ENCODE data around the gene GREM2.

The GREM2 gene

DNA sequence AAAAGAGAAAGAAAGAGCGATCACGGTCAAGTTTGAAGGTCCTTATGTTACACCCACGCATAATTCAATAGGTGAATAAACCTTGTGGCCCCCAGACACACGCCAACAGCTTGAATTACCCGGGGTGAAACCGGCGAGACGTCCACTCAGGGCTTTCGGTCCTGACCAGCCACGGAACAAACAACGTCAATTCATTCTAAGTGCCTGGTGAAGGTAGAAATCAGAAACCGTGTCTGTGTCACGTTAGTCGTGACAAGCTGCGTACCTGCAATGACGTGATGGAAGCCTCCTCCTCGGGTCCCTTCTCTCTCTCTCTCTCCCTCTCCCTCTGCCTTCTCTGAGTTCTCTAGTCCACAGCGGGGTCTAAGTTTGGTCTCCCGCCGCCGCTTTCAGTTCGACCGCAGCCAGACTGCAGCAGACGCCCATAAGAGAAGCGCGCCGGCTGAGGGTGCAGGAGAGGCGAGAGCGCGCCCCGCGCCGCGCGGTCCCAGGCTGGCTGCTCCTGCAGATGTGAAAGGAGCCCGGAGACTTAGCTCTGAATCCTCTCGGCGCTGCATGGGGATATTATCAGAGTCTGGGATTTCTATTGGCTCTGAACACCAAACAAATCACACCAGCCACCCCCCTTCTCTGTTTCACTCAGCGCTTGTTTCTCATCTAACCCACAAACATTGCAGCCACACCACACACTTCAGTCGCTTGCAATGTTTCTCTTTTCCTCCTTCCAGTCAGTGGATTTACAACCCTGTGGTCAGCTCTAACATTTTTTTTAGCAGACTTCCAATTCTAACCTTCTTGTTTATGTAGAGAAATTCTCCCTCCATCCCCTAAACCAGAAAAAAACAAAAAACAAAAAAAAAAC is at the start of gene GREM2:
Gene GREM2, minus strand, starts transcription at position 537 of the 862 bp plus-strand sequence. CDS start 118,680 bp downstream, outside the sequence.
- peak; percentile 93 for DNase-seq (ENCODE audit: low read depth)

DNA sequence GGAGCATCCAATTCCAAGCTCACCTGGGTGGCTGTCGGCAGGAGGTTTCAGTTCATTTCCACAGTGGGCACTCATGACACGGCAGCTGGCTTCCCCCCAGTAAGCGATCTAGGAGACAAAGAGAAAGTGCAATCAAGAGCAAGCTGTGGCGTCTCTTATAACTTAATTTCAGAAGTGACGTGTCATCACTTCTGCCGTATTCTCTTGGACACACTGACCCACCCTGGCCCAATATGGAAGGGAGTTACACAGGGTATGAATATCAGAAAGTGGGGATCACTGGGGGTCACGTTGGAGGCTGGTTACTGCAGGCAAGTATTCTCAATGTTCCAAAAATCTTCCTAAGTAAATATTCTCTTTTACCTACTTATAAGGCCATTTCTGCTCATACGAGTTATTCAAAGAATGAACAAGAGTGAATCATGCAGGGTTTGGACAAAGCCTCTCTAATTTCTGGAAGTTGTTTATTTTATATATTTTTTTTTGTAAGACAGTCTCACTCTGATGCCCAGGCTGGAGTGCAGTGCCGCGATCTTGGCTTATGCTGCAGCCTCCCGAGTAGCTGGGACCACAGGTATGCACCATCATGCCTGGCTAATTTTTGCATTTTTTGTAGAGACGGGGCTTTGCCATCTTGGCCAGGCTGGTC is 46.5 kb upstream of the GREM2 start:
- DNase-seq (ENCODE audit: low read depth) = no peak

DNA sequence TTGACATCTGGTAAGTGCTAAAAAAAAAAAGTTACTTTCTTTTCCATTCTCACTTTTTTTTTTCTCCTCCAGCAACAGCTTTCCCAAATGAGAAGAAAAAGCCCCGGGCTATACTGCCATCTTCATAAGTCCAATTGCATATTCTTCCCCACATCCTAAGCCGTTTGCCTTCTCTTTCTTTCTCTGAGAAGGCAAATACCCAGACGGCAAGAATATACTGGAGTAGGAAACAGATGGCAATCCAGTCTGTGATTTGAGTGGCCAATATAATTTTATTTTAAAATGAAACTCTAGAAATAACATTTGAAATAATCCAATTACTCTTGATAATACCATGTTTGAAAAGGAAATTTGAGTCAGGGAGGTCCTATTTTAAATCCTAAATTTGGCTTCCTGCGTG is 44.6 kb upstream of the GREM2 start:
- no peak for DNase-seq (ENCODE audit: low read depth)

- DNase-seq (ENCODE audit: low read depth) = no peak
These were observed 41.0 kb upstream of the GREM2 start for GRCh38 chr1:240652961-240653409.

DNA sequence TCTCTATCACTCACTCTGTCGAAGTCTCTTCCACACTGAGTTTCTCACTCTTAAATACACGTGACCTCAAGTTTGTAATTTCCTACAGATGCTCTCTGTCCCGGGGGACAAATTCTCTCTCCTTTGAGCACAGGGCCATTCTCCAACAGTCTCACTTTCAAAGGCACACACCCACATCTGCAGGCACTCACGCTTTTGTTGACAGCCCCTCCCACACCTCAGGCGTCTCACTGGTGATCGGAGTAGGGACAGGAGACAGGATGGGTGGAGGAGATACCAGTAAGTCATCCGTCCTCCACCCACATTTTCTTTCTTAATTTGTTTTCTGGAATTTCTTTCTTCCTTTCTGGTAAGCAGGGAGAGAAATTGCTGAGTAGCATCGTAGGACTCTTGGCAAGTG is 40.6 kb upstream of the GREM2 start:
- DNase-seq (ENCODE audit: low read depth) = peak; percentile 44

GRCh38 chr1:240650877-240651276 is 38.9 kb upstream of the GREM2 start:
- no peak for DNase-seq (ENCODE audit: low read depth)

- no peak for DNase-seq (ENCODE audit: low read depth)
These were observed 38.1 kb upstream of the GREM2 start for GRCh38 chr1:240649733-240650721.

DNA sequence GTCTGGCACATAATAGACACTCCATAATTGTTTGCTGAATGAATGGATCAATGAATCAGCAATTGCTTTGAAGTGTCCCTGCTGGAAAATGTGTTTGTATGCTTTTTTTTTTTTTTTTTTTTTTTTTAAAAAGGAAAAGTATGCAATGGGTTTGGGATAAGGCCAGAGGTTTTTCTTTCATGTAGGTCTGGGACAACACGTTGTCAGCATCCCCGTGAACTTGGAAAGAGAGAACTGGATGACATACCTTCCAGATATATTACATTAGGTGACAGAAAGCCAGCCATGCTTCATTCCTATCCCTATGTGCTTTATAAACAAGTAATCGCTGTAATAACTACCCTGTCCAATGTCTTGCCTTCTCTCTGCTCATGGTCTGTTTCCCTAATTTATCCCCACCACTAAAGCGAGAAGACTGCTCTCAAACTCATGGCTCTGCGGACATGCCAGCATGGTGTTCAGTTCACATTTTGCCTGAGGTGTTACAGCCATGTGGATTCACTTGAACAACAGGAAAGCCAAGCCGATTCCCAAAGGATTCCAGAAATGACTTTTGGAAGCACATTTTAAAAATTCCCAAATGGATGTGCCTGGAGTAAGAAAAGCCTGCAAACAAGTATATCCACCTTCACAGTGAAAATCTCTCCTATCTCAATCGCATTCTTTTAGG is 34.8 kb upstream of the GREM2 start:
- DNase-seq (ENCODE audit: low read depth) = no peak

GRCh38 chr1:240644732-240645131 is 32.8 kb upstream of the GREM2 start:
- DNase-seq (ENCODE audit: low read depth) = no peak

GRCh38 chr1:240635466-240636256 is 23.7 kb upstream of the GREM2 start:
- DNase-seq (ENCODE audit: low read depth) = no peak

GRCh38 chr1:240630409-240630808 is 18.5 kb upstream of the GREM2 start:
- DNase-seq (ENCODE audit: low read depth) = no peak

GRCh38 chr1:240621249-240621648 is 9.3 kb upstream of the GREM2 start:
- no peak for DNase-seq (ENCODE audit: low read depth)

DNA sequence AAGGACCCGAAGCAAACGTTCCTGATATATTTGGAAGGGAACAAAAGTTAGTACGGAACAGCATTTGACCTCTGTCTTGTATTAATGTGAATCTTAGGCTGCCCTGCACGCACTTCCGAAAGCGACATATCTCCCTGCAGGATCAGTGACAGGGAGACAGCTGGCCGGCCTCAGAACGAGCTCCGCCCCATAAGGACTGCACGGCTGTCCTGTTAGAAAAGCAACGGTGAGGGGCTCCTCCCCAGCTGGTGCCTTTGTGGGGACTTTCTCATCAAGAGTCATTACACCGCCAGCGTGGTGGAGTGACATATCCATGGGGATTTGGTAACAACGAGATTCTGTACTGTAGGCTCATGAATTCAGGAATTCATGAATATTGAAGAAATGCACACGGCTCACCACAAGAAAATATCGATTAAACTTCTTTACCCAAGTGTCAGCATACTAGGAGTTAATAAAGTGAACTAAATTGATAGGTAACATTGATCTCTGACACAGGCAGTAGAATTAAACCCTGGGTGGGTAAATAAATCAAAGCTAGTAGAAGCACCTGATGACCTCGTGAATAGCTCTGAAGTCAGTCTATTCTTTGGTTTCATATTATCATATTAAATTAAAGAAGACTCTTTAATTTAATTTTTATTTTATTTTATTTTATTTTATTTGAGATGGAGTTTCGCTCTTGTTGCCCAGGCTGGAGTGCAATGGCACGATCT is 8.1 kb upstream of the GREM2 start:
- DNase-seq (ENCODE audit: low read depth) = no peak

DNA sequence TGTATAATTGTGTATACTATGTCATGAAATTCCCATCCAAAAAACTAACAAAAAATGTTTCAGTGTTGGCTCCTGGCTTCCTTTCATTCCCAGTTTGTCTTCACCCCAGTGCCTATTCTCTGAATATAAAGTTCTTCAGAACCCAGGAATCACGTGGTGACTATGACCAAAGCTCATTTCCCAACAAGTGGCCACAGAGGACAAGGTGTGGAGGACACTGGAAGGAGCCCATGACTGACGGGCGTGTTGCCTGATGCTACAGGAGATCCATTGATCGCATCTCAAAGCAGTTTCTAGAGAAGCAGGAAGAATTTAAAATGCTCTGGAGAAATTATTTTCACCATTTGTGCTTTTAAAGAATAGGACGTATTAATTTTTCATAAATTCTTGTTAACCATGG is 7.4 kb upstream of the GREM2 start:
- no peak for DNase-seq (ENCODE audit: low read depth)

DNA sequence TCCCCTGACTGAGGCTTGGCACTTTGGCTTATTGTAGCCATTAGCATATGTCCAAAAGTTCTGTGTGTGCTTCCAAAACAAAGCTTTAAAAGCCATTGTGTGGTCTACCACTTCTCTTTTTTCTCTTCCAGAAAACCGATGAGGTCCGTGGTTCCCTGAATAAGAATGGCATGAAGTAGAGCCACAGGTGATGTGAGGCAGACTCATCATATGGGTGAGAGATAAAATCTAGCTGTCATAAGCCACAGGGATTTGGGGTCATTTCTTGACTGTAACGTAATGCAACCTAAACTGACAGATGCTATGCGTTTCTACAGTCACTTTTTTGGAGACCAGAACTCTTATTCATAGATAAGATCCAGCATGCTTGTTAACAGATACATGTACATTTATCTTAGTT is 7.0 kb upstream of the GREM2 start:
- DNase-seq (ENCODE audit: low read depth) = no peak

DNA sequence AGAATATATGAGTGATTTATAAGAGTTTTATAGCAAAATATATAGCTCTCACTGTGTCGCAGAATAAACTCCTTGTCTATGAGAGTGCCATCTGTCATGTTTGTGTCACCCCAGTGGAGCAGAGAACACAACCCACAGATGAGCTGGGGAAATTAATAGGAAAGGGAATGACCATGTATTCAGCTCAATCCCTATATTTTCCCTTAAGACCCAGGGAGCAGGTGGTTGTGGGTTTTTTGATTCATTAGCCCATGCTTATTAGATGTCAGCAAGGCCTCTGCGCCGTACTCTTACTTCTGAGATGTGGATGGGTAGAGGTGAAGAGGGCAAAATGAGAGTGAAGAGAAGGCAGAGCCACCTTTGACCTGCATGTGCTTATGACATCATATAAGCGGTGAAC is 4.1 kb upstream of the GREM2 start:
- no peak for DNase-seq (ENCODE audit: low read depth)

DNA sequence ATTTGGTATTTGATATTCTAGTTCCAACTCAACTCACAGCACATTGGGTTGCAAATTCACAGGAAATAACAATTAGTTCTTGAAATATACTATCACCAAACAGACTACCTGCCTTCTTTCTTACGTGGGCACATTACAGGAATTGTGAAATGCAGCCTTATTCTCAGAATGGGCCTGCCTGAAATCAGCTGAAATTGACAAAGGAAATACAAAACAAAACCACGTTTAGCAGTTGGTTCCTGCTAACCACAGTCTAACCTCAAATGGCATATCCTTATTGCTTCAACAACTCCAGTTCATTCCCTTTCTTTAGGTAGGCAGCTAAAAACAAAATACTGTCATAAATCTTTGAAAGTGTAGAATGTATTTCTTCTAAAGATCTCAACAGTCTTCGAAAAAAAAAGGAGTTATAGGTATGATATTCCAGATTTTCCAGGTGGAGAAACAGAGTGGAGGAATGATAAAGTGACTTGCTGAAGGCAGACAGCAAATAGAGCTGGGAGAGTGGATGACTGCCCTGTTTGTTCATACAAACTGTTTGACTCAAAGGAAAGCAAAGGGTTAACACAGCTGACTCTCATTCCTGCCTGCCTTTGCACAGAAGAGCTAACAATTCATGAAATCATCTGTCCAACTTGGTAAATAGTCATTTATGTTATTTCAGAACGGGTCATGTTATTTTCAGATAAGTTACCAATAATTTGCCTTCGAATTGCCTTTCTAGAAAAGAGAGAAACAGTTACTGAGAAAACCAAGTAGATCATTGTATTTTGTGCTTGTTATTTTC is 1.6 kb upstream of the GREM2 start:
- no peak for DNase-seq (ENCODE audit: low read depth)

GRCh38 chr1:240612811-240613210 is 856 bp upstream of the GREM2 start:
- DNase-seq (ENCODE audit: low read depth) = no peak

DNA sequence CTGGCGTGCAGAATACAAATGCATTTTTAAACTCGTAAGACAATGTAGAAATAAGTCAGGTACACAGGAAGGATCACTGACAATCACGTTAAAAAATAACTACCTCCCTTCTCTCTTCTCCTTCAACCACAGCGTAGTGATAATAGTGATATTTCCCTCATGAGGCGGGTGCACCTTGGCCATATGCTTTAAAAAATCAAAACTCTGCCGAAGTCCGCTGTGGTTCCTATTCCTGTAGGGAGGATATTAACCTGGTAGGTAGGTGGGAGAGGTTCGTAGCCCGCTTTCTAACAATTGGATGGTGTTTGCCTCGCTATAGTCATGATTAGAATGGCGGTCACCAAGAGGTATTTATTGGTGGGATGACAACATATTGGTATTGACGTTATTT is 732 bp downstream of the GREM2 start:
- no peak for DNase-seq (ENCODE audit: low read depth)
